ENCODE measurements around the gene LRP8. TPM values are rescaled to one million over a fixed set of nuclear protein-coding genes. Genes with fewer than 3 reads are reported as not detected.

Gene LRP8
- total and polyA plus RNA-seq, 2 donors (not counting 3 experiments of a cell fraction or from before 2014, with no cell fraction given) = 40.9 to 62.2 TPM

DNA sequence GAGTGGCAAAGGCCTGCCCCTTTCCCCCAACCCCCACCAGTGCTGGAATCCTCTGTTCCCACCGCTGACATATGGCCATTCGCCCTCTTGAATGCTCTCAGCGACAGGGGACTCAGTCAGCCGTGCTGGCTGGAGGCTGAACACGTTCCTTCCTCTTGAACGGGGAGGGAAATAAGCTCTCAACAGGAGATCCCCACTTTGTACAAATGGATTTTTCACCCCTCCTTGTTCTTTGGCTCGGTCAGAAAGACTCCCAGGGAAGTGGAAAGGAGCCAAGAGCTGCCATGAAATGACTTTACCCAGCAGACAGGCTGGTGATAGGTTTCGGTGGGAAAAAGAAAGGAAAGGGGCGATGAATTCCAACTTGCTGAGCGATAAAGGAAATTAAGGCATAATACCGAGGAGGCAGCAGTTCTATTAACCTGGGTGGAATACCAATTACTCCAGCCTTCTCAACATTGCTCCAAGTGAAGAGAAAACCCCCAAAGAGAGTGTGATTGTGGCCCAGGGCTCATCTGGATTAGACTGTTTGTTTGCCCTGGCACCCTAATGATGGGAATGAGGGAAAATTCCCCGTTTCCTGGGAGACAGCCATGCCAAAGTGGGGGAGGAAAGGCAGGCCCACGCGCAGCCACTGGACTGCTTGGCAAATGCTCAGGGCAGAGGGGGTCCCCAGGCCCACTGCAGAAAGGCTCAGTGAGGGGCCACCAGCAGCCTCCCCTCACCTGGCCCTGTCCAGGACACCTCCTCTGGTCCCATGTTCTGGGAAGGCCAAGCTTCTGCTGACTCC lies 23.9 kb downstream of the LRP8 start:
- intact Hi-C loops (cut with micrococcal nuclease) = no loop called here
- Histone ChIP-seq H3K9ac (replicated peaks; ENCODE audit: extremely low read depth, insufficient read depth, low read length) (no peak overlapping the region), H3K4me3 (replicated peaks in 1 of 3; ENCODE audit: insufficient read depth in 1 of 3, low read depth in 1 of 3, low read length in 3 of 3) (no peak overlapping the region), H3K9me1 (replicated peaks; ENCODE audit: control insufficient read depth, extremely low read depth, insufficient read depth, low read length) (no peaks in the 10 kb centered on the region), H3K9me3 (replicated peaks; ENCODE audit: control insufficient read depth, insufficient read depth, low read length) (no peaks in the 10 kb centered on the region), H3K4me1 (ENCODE audit: control insufficient read depth, extremely low read depth, insufficient read depth, low read length) (no peaks in the 10 kb centered on the region), H4K20me1 (replicated peaks; ENCODE audit: control insufficient read depth, extremely low read depth, insufficient read depth, low read length) (no peaks in the 10 kb centered on the region), H3K27me3 (ENCODE audit: control insufficient read depth in 2 of 2, insufficient read depth in 2 of 2, low read length in 2 of 2) (no peaks in the 10 kb centered on the region), H3K27ac (ENCODE audit: insufficient read depth, low read depth, low read length) (no peak overlapping the region), H3K4me2 (ENCODE audit: insufficient read depth, low read length) (no peak overlapping the region), H3K36me3 (ENCODE audit: control insufficient read depth in 2 of 2, extremely low read depth in 1 of 2, insufficient read depth in 2 of 2, low read length in 2 of 2) (peaks cover 0 to 2% of the 10 kb centered on the region in 2 experiments), H2AFZ (ENCODE audit: low read depth, low read length) (no peak overlapping the region), H3K79me2 (ENCODE audit: control insufficient read depth, insufficient read depth, low read length) (peaks cover 56% of the 10 kb centered on the region)
- CTCF ChIA-PET = interaction anchor here (0.7 to 1.3 kb wide), 3 partner anchors 16 to 89 kb away, joined by 3 to 5 read pairs (median 3); no protein-coding TSS in a partner anchor
- BruUV-seq (replicated peaks) = no TSS peak
- no peak for DNase-seq (ENCODE audit: low read depth, low spot score)
- dilution Hi-C loops (cut with MboI; ENCODE audit: extremely low pct_ligation_motif_present, low sequenced_read_pairs) = no loop called here
- no peak for FAIRE-seq
- POLR2A ChIA-PET = no interaction called here
- no peak for TF ChIP-seq POLR2A (IDR thresholded peaks at IDR 0.05; ENCODE audit: low read depth, low read length)

DNA sequence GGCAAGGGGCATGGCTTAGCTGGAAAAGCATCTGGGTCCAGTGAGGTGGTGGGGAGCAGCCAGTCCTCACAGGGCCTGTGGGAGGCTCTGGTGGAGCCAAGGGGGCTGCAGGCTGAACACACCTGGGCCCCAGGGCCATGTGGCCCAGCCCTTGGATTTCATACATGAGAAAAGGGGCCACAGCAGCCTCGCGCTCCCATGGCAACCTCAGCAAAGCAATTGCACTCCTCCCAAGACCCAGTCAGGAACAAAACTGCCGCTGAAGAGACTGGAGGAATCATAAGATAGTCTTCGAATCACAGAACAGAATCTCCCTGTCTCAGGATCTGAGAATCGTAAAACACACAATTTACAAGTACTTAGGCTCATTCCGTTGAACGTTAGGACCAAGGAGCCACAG lies 24.6 kb downstream of the LRP8 start:
- FAIRE-seq (no peak), DNase-seq (ENCODE audit: low read depth, low spot score) (no peak)
- CTCF ChIA-PET = interaction anchor here (0.9 to 1.3 kb wide), 3 partner anchors 12 to 90 kb away, joined by 3 to 5 read pairs (median 3); no protein-coding TSS in a partner anchor
- no peaks in the 10 kb centered on the region for H3K9me3 ChIP-seq (replicated peaks; ENCODE audit: control insufficient read depth, insufficient read depth, low read length)
- no peaks in the 10 kb centered on the region for H4K20me1 ChIP-seq (replicated peaks; ENCODE audit: control insufficient read depth, extremely low read depth, insufficient read depth, low read length)
- intact Hi-C loops (cut with micrococcal nuclease) (no loop called here), dilution Hi-C loops (cut with MboI; ENCODE audit: extremely low pct_ligation_motif_present, low sequenced_read_pairs) (no loop called here)
- POLR2A ChIA-PET = no interaction called here
- TF ChIP-seq MYC (IDR thresholded peaks at IDR 0.05; ENCODE audit: low read depth, low read length) = no peak
- no peak for TF ChIP-seq JUN (IDR thresholded peaks at IDR 0.05; ENCODE audit: borderline replicate concordance, insufficient read depth, insufficient read length, low read depth)
- TF ChIP-seq, protein P1, sequence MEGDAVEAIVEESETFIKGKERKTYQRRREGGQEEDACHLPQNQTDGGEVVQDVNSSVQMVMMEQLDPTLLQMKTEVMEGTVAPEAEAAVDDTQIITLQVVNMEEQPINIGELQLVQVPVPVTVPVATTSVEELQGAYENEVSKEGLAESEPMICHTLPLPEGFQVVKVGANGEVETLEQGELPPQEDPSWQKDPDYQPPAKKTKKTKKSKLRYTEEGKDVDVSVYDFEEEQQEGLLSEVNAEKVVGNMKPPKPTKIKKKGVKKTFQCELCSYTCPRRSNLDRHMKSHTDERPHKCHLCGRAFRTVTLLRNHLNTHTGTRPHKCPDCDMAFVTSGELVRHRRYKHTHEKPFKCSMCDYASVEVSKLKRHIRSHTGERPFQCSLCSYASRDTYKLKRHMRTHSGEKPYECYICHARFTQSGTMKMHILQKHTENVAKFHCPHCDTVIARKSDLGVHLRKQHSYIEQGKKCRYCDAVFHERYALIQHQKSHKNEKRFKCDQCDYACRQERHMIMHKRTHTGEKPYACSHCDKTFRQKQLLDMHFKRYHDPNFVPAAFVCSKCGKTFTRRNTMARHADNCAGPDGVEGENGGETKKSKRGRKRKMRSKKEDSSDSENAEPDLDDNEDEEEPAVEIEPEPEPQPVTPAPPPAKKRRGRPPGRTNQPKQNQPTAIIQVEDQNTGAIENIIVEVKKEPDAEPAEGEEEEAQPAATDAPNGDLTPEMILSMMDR (IDR thresholded peaks at IDR 0.05; ENCODE audit: extremely low read depth in 1 of 2, insufficient read depth in 1 of 2, low read depth in 1 of 2, low read length in 2 of 2) = no peak
- no peak for TF ChIP-seq POLR2AphosphoS5 (IDR thresholded peaks at IDR 0.05; ENCODE audit: insufficient read depth, low read depth, low read length)
- no peak for TF ChIP-seq GATA2 (IDR thresholded peaks at IDR 0.05; ENCODE audit: insufficient read depth, insufficient read length, low read depth, low read length)
- no peak for TF ChIP-seq EZH2 (IDR thresholded peaks at IDR 0.05; ENCODE audit: borderline replicate concordance, low read depth, low read length, severe bottlenecking)
- TF ChIP-seq, protein P2, sequence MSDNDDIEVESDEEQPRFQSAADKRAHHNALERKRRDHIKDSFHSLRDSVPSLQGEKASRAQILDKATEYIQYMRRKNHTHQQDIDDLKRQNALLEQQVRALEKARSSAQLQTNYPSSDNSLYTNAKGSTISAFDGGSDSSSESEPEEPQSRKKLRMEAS (IDR thresholded peaks at IDR 0.05; ENCODE audit: insufficient read depth, insufficient read length) = no peak
- TF ChIP-seq FOS (IDR thresholded peaks at IDR 0.05; ENCODE audit: borderline replicate concordance, insufficient read depth, low read length) = no peak
- TF ChIP-seq POLR2A (IDR thresholded peaks at IDR 0.05; ENCODE audit: low read depth, low read length) = no peak
- no peak overlapping the region for H3K4me3 ChIP-seq (replicated peaks in 1 of 3; ENCODE audit: insufficient read depth in 1 of 3, low read depth in 1 of 3, low read length in 3 of 3)
- no peak overlapping the region for H3K9ac ChIP-seq (replicated peaks; ENCODE audit: extremely low read depth, insufficient read depth, low read length)
- no peaks in the 10 kb centered on the region for H3K4me1 ChIP-seq (ENCODE audit: control insufficient read depth, extremely low read depth, insufficient read depth, low read length)
- H3K4me2 ChIP-seq (ENCODE audit: insufficient read depth, low read length) = no peak overlapping the region
- H3K9me1 ChIP-seq (replicated peaks; ENCODE audit: control insufficient read depth, extremely low read depth, insufficient read depth, low read length) = no peaks in the 10 kb centered on the region
- BruUV-seq (replicated peaks) = no TSS peak
- peaks cover 53% of the 10 kb centered on the region for H3K79me2 ChIP-seq (ENCODE audit: control insufficient read depth, insufficient read depth, low read length)
- H3K36me3 ChIP-seq (ENCODE audit: control insufficient read depth in 2 of 2, extremely low read depth in 1 of 2, insufficient read depth in 2 of 2, low read length in 2 of 2) = no peaks in the 10 kb centered on the region
- H2AFZ ChIP-seq (ENCODE audit: low read depth, low read length) = no peak overlapping the region
- H3K27me3 ChIP-seq (ENCODE audit: control insufficient read depth in 2 of 2, insufficient read depth in 2 of 2, low read length in 2 of 2) = no peaks in the 10 kb centered on the region
- no peak overlapping the region for H3K27ac ChIP-seq (ENCODE audit: insufficient read depth, low read depth, low read length)
